ENCODE measurements around the gene MAST4. TPM values are rescaled to one million over a fixed set of nuclear protein-coding genes. Genes with fewer than 3 reads are reported as not detected.

MAST4 gene
- total and polyA plus RNA-seq, 2 of the 13 experiments (the other 11 are each of a cell fraction or from before 2014, with no cell fraction given), result 3.4 to 3.7 TPM

DNA sequence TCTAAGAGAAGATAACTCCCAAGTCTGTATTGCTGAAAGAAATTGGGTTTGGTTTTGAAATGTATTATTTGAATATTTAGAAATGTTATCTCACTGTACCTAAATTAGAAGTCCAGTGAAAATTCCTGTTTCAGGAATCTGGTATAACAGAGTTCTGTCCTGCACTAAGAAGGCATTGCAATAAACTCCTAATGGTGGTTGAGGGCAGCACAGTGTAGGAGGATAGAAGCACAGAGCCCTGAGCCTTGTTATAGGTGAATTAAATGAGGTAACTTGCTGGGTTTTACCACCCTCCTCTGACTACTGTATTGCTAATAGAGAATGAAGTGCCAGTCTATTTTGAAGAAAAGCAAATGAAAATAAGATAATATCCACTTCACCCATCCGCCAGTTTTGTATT, 457.0 kb downstream of the MAST4 start:
- Histone ChIP-seq H3K4me3 (replicated peaks in 1 of 3; ENCODE audit: insufficient read depth in 1 of 3, low read depth in 2 of 3, low read length in 3 of 3) (no peak overlapping the region), H2AFZ (ENCODE audit: low read length) (no peak overlapping the region), H3K36me3 (replicated peaks in 1 of 2; ENCODE audit: control insufficient read depth in 1 of 2, insufficient read depth in 2 of 2, low read length in 2 of 2) (no peaks in the 10 kb centered on the region), H3K27me3 (ENCODE audit: control insufficient read depth in 1 of 2, insufficient read depth in 2 of 2, low read length in 2 of 2) (no peaks in the 10 kb centered on the region), H3K27ac (ENCODE audit: extremely low read length, insufficient read depth, low read length) (no peak overlapping the region), H3K79me2 (ENCODE audit: insufficient read depth, low read length) (no peaks in the 10 kb centered on the region), H4K20me1 (ENCODE audit: insufficient read depth, low read length) (no peaks in the 10 kb centered on the region), H3K4me2 (ENCODE audit: low read depth, low read length) (no peak overlapping the region), H3K9ac (ENCODE audit: insufficient read depth, low read depth, low read length) (no peak overlapping the region), H3K9me3 (ENCODE audit: low read length) (no peaks in the 10 kb centered on the region), H3K4me1 (ENCODE audit: insufficient read depth, low read length) (no peaks in the 10 kb centered on the region)
- in situ Hi-C loops (cut with HindIII; ENCODE audit: extremely low pct_ligation_motif_present, low pct_unique_long_range_greater_than_20kb), result no loop called here
- FAIRE-seq (no peak), ATAC-seq (0 out of 3 replicates have a peak, but pooled peaks have one; percentile 35), DNase-seq (ENCODE audit: low spot score) (no peak)
- no TSS peak for BruUV-seq (replicated peaks)
- no peak for TF ChIP-seq ELF3 (CRISPR knock-in tag; IDR thresholded peaks at IDR 0.05)
- no peak for TF ChIP-seq ZNF20 (CRISPR knock-in tag; IDR thresholded peaks at IDR 0.05)
- TF ChIP-seq EHMT2 (IDR thresholded peaks at IDR 0.05; ENCODE audit: borderline replicate concordance, low read depth, low read length), result no peak
- TF ChIP-seq, protein P1, sequence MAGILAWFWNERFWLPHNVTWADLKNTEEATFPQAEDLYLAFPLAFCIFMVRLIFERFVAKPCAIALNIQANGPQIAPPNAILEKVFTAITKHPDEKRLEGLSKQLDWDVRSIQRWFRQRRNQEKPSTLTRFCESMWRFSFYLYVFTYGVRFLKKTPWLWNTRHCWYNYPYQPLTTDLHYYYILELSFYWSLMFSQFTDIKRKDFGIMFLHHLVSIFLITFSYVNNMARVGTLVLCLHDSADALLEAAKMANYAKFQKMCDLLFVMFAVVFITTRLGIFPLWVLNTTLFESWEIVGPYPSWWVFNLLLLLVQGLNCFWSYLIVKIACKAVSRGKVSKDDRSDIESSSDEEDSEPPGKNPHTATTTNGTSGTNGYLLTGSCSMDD (CRISPR knock-in tag; IDR thresholded peaks at IDR 0.05), result no peak
- no peak for TF ChIP-seq RXRA (CRISPR knock-in tag; IDR thresholded peaks at IDR 0.05)
- no peak for TF ChIP-seq IKZF1 (IDR thresholded peaks at IDR 0.05)
- TF ChIP-seq, protein P2, sequence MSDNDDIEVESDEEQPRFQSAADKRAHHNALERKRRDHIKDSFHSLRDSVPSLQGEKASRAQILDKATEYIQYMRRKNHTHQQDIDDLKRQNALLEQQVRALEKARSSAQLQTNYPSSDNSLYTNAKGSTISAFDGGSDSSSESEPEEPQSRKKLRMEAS (IDR thresholded peaks at IDR 0.05), result no peak
- no peak for TF ChIP-seq ZNF616 (CRISPR knock-in tag; IDR thresholded peaks at IDR 0.05; ENCODE audit: low read depth)
- no peak for TF ChIP-seq KMT2A (CRISPR knock-in tag; IDR thresholded peaks at IDR 0.05)
- no peak for TF ChIP-seq ATAD3A (CRISPR knock-in tag; IDR thresholded peaks at IDR 0.05)
- no peak for TF ChIP-seq HNRNPLL (IDR thresholded peaks at IDR 0.05; ENCODE audit: low read depth, low read length, poor library complexity, severe bottlenecking)
- TF ChIP-seq CENPX (CRISPR knock-in tag; IDR thresholded peaks at IDR 0.05), result no peak
- no peak for TF ChIP-seq ARHGAP35 (CRISPR knock-in tag; IDR thresholded peaks at IDR 0.05; ENCODE audit: borderline replicate concordance)
- TF ChIP-seq PCBP2 (optimal IDR thresholded peaks at IDR 0.05; ENCODE audit: low read depth, low read length, poor library complexity, severe bottlenecking), result no peak
- no peak for TF ChIP-seq ZNF260 (CRISPR knock-in tag; IDR thresholded peaks at IDR 0.05; ENCODE audit: borderline replicate concordance, low read depth)
- TF ChIP-seq, protein P3, sequence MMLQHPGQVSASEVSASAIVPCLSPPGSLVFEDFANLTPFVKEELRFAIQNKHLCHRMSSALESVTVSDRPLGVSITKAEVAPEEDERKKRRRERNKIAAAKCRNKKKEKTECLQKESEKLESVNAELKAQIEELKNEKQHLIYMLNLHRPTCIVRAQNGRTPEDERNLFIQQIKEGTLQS (CRISPR knock-in tag; IDR thresholded peaks at IDR 0.05), result no peak
- TF ChIP-seq HES4 (CRISPR knock-in tag; IDR thresholded peaks at IDR 0.05; ENCODE audit: borderline replicate concordance), result no peak
- no peak for TF ChIP-seq ZNF44 (CRISPR knock-in tag; IDR thresholded peaks at IDR 0.05)
- TF ChIP-seq MED8 (CRISPR knock-in tag; IDR thresholded peaks at IDR 0.05; ENCODE audit: insufficient replicate concordance), result no peak
- WGBS (ENCODE audit: low lambda C conversion rate), result 97% methylated on average over 1 of the region's 1 CpG
- intact Hi-C loops (cut with micrococcal nuclease; ENCODE audit: unreplicated experiment), result no loop called here
- ChIA-PET CTCF (ENCODE audit: low intra/inter-chr PET ratio, low total read pairs) (no interaction called here), POLR2A (no interaction called here)

Data from HepG2 (cell line).